22Rv1 (cell line): ENCODE results near the gene SSH2.

ENCODE experiments used
- ZFX ChIP-seq: fragments of 450-650 bp; IDR thresholded peaks from 2 replicates; pipeline ENCODE4 v1.6.1; 2017; ENCODE audit warnings: antibody characterized with exemption, borderline replicate concordance
- TF ChIP-seq, protein P1 (sequence below): fragments of 450-650 bp; IDR thresholded peaks from 2 replicates; pipeline ENCODE4 v1.5.1; 2017; ENCODE audit warnings: mild to moderate bottlenecking

DNA sequence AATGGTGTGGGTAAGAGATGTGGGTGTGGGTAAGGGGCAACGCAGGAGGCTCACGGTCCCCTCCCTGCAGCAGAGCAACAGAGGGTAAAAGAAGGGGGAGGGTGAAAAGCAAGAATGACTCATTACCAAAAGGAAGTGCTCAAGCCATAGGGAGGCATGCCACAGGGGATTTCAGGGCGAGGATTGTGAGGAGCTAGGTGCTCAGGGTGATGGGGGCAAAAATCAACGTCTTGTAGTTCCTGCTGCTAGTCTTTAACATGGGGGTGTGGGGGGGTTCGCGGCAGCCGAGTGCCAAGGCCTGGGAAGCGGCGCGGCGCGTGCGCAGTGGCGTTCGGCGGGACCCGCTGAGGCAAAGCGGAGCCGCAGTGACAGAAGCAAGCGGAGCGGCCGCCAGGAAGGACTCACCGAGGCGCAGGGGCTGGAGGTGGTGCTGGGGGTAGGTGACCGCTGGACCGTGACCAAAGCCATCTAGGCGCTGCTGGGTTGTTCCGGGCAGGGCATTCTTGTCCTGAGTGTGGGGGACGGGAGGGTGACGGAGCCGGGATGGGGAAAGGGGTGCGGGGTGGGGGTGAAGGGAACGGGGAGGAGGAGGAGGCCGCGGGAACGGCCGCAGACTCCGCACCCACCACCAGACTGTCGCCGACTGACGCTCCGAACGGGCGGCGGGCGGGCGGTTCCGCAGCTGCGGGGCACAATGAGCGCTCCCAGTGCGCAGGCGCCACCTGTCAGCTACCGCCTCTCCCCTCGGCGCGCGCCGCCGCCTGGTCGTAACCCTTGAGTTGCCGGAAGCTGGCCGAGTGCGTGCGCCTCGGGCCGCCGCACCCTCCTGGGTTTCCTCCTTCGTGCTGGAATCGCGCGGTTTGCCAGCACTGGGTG, at the start of gene SSH2:
- TF ChIP-seq, protein P1, sequence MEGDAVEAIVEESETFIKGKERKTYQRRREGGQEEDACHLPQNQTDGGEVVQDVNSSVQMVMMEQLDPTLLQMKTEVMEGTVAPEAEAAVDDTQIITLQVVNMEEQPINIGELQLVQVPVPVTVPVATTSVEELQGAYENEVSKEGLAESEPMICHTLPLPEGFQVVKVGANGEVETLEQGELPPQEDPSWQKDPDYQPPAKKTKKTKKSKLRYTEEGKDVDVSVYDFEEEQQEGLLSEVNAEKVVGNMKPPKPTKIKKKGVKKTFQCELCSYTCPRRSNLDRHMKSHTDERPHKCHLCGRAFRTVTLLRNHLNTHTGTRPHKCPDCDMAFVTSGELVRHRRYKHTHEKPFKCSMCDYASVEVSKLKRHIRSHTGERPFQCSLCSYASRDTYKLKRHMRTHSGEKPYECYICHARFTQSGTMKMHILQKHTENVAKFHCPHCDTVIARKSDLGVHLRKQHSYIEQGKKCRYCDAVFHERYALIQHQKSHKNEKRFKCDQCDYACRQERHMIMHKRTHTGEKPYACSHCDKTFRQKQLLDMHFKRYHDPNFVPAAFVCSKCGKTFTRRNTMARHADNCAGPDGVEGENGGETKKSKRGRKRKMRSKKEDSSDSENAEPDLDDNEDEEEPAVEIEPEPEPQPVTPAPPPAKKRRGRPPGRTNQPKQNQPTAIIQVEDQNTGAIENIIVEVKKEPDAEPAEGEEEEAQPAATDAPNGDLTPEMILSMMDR, result no peak
- no peak for TF ChIP-seq ZFX
